ENCODE results near the gene RPL10.

RPL10 gene

GRCh38 chrX:154354516-154354915 lies 43.7 kb upstream of the RPL10 start:
- no peak for DNase-seq (ENCODE audit: extremely low read depth, insufficient read length)
- no peak for TF ChIP-seq CTCF (IDR thresholded peaks at IDR 0.05; ENCODE audit: insufficient read depth, low read length, poor library complexity, severe bottlenecking)
- Histone ChIP-seq H3K36me3 (ENCODE audit: control insufficient read depth, insufficient read depth, low read length) (peaks cover 38% of the 10 kb centered on the region), H3K27me3 (replicated peaks; ENCODE audit: control insufficient read depth, insufficient read depth, low read length) (no peaks in the 10 kb centered on the region), H3K4me3 (replicated peaks; ENCODE audit: low read depth, low read length) (no peak overlapping the region)

- Histone ChIP-seq H3K36me3 (ENCODE audit: control insufficient read depth, insufficient read depth, low read length) (peaks cover 38% of the 10 kb centered on the region), H3K27me3 (replicated peaks; ENCODE audit: control insufficient read depth, insufficient read depth, low read length) (no peaks in the 10 kb centered on the region), H3K4me3 (replicated peaks; ENCODE audit: low read depth, low read length) (no peak overlapping the region)
- TF ChIP-seq CTCF (IDR thresholded peaks at IDR 0.05; ENCODE audit: insufficient read depth, low read length, poor library complexity, severe bottlenecking) = no peak
- DNase-seq (ENCODE audit: extremely low read depth, insufficient read length) = no peak
These were observed 42.9 kb upstream of the RPL10 start for GRCh38 chrX:154355094-154355775.

DNA sequence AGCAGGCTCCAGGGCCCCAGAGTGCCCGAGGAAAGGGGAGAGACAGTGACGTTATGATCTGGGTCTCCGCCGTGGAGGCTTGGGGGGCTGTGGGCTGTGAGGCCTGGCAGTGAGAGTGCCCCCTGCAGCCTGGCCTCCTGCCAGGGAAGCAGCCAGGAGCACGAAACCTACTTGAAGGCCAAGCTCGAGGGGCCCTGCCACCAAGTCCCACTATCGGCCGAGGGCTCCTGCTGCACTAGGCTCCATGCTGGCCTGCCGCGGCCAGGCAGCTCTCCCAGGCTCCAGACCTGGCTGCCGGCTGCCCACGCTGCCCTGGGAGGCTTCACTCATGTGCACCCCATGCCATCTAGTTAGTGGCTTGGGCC lies 42.4 kb upstream of the RPL10 start:
- Histone ChIP-seq H3K4me3 (replicated peaks; ENCODE audit: low read depth, low read length) (no peak overlapping the region), H3K36me3 (ENCODE audit: control insufficient read depth, insufficient read depth, low read length) (peaks cover 37% of the 10 kb centered on the region), H3K27me3 (replicated peaks; ENCODE audit: control insufficient read depth, insufficient read depth, low read length) (no peaks in the 10 kb centered on the region)
- DNase-seq (ENCODE audit: extremely low read depth, insufficient read length) = no peak
- no peak for TF ChIP-seq CTCF (IDR thresholded peaks at IDR 0.05; ENCODE audit: insufficient read depth, low read length, poor library complexity, severe bottlenecking)

- no peak for DNase-seq (ENCODE audit: extremely low read depth, insufficient read length)
- Histone ChIP-seq H3K4me3 (replicated peaks; ENCODE audit: low read depth, low read length) (no peak overlapping the region), H3K27me3 (replicated peaks; ENCODE audit: control insufficient read depth, insufficient read depth, low read length) (no peaks in the 10 kb centered on the region), H3K36me3 (ENCODE audit: control insufficient read depth, insufficient read depth, low read length) (peaks cover 38% of the 10 kb centered on the region)
- no peak for TF ChIP-seq CTCF (IDR thresholded peaks at IDR 0.05; ENCODE audit: insufficient read depth, low read length, poor library complexity, severe bottlenecking)
These were observed 41.6 kb upstream of the RPL10 start for GRCh38 chrX:154356596-154356995.

DNA sequence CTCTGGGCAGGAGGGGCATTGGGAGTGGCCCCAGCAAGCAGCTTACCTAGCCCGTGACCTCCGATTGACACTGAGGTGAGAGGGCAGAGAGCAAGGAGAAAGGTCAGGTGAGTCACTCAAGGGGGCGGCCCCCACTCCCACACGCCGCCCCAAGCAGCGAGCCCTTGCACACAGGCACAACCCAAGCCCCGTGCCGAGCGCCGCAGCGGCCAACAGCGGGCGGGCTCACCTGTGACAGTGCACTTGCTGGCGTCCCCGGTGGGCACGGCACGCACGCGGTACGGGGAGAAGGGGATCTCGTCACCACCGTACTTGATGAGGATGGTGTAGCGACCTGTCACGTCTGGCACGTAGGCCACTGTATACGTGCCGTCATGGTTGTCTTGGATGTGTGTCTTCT lies 41.0 kb upstream of the RPL10 start:
- DNase-seq (ENCODE audit: extremely low read depth, insufficient read length) = no peak
- no peak for TF ChIP-seq CTCF (IDR thresholded peaks at IDR 0.05; ENCODE audit: insufficient read depth, low read length, poor library complexity, severe bottlenecking)
- Histone ChIP-seq H3K27me3 (replicated peaks; ENCODE audit: control insufficient read depth, insufficient read depth, low read length) (no peaks in the 10 kb centered on the region), H3K4me3 (replicated peaks; ENCODE audit: low read depth, low read length) (no peak overlapping the region), H3K36me3 (ENCODE audit: control insufficient read depth, insufficient read depth, low read length) (peaks cover 42% of the 10 kb centered on the region)

DNA sequence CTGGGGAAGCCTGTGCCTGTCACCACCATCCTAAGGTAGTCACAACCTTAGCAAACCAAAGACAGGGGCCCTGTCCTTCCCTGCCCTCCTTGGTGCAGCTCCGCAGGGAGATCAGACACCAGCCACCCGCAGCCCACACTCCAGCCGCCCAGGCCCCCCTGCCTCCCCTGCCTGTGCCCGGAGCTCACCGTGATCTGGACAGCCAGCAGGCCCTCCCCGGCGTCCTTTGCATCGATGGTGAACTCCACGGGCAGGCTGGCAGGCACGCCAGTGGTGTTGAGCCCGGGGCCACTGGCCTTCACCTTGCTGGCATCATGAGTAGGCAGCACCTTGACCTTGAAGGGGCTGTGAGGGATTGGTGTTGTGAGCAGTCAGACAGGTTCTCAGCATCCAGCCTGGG lies 40.2 kb upstream of the RPL10 start:
- no peak for DNase-seq (ENCODE audit: extremely low read depth, insufficient read length)
- Histone ChIP-seq H3K4me3 (replicated peaks; ENCODE audit: low read depth, low read length) (no peak overlapping the region), H3K36me3 (ENCODE audit: control insufficient read depth, insufficient read depth, low read length) (peaks cover 45% of the 10 kb centered on the region), H3K27me3 (replicated peaks; ENCODE audit: control insufficient read depth, insufficient read depth, low read length) (no peaks in the 10 kb centered on the region)
- no peak for TF ChIP-seq CTCF (IDR thresholded peaks at IDR 0.05; ENCODE audit: insufficient read depth, low read length, poor library complexity, severe bottlenecking)
